A549 (cell line): ENCODE measurements around the gene EFEMP2.

Experiments
- CEBPB ChIP-seq, 2 experiments: fragments of >200 bp in 1 of 2; sonication (Bioruptor Twin) in 1 of 2; formaldehyde crosslinking in 1 of 2; IDR thresholded peaks; 2 replicates each; pipeline ENCODE4 v1.6.1; 2012 to 2016
- JUNB ChIP-seq: fragments of >200 bp; sonication (Bioruptor Twin); formaldehyde crosslinking; IDR thresholded peaks from 2 replicates; pipeline ENCODE4 v1.6.1; 2016
- KDM5A ChIP-seq: fragments of 200-600 bp; sonication (generic); IDR thresholded peaks from 2 replicates; pipeline ENCODE4 v1.6.1; 2016; ENCODE audit warnings: antibody characterized with exemption, mild to moderate bottlenecking
- POLR2A ChIP-seq: IDR thresholded peaks from 2 replicates; pipeline ENCODE4 v1.6.1; 2012; ENCODE audit warnings: mild to moderate bottlenecking, low read length
- RAD21 ChIP-seq, 2 experiments: fragments of >200 bp in 1 of 2; sonication (Bioruptor Twin) in 1 of 2; formaldehyde crosslinking in 1 of 2; IDR thresholded peaks in 1 of 2; conservative IDR thresholded peaks in 1 of 2; 2 replicates in 1 of 2; 3 replicates in 1 of 2; pipeline ENCODE4 v1.6.1; 2012 to 2018; ENCODE audit warnings: inconsistent platforms in 1 of 2
- SMC3 ChIP-seq: fragments of >200 bp; sonication (Bioruptor Twin); formaldehyde crosslinking; IDR thresholded peaks from 3 replicates; pipeline ENCODE4 v1.6.1; 2018; ENCODE audit warnings: inconsistent platforms
- ZSCAN20 ChIP-seq: fragments of 250-450 bp; sonication (Bioruptor Pico); IDR thresholded peaks from 2 replicates; pipeline ENCODE4 v1.8.0; 2022; ENCODE audit warnings: mild to moderate bottlenecking, moderate library complexity
- TF ChIP-seq, protein P1 (sequence below): IDR thresholded peaks from 2 replicates; pipeline ENCODE4 v1.6.1; 2012
- TF ChIP-seq, protein P2 (sequence below): fragments of >200 bp; sonication (Bioruptor Twin); formaldehyde crosslinking; IDR thresholded peaks from 3 replicates; pipeline ENCODE4 v1.5.1; 2016
- TF ChIP-seq, protein P3 (sequence below): IDR thresholded peaks from 2 replicates; pipeline ENCODE4 v1.6.1; 2012
- TF ChIP-seq, protein P4 (sequence below): fragments of 150-350 bp; IDR thresholded peaks from 2 replicates; pipeline ENCODE4 v1.6.1; 2014; ENCODE audit warnings: low read depth, mild to moderate bottlenecking, low read length

DNA sequence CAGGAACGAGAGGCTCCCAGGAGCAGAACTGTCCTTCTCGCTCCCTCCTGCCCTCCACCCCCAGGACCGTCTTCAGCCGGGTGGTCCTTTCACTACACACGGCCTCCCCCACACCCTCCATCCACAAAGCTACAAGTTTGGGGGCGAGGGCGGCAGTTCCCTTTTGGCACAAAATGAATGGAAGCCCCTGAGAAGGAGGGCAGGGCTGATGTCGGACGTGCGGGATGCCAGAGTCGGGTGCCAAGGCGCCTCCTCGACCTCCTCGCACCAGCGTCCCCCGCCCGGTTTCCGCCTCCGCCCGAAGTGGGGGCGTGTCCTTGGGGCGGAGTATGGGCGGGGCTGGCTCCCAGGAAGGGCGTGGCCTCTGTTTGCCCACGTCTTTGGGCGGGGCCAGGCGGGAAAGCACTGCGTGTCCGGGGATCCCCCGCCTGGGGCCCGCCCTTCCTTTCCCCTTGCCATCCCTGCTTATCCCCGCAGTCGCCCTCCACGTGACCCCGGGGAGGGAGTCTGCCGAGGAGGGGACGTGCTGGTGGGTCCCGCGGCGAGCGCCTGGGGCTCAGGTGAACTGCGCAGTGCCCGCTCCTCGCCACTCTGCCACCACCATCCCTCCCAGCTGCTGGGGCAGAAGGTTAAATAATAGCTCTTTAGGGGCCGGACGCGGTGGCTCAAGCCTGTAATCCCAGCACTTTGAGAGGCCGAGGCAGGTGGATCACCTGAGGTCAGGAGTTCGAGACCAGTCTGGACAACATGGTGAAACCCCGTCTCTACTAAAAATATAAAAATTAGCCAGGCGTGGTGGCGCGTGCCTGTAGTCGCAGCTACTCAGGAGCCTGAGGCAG lies 937 bp upstream of the EFEMP2 start:
- TF ChIP-seq SMC3 (no peak), RAD21 (conservative IDR thresholded peaks at IDR 0.05 in 1 of 2, IDR thresholded peaks at IDR 0.05 in 1 of 2) (no peak), JUNB (no peak), ZSCAN20 (no peak), CEBPB (IDR thresholded peaks at IDR 0.05) (no peak), POLR2A (peak; percentile 86), KDM5A (no peak)
- TF ChIP-seq, protein P1, sequence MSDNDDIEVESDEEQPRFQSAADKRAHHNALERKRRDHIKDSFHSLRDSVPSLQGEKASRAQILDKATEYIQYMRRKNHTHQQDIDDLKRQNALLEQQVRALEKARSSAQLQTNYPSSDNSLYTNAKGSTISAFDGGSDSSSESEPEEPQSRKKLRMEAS, result peak; percentile 66; the same call in 1 of the 2 replicates
- TF ChIP-seq, protein P2, sequence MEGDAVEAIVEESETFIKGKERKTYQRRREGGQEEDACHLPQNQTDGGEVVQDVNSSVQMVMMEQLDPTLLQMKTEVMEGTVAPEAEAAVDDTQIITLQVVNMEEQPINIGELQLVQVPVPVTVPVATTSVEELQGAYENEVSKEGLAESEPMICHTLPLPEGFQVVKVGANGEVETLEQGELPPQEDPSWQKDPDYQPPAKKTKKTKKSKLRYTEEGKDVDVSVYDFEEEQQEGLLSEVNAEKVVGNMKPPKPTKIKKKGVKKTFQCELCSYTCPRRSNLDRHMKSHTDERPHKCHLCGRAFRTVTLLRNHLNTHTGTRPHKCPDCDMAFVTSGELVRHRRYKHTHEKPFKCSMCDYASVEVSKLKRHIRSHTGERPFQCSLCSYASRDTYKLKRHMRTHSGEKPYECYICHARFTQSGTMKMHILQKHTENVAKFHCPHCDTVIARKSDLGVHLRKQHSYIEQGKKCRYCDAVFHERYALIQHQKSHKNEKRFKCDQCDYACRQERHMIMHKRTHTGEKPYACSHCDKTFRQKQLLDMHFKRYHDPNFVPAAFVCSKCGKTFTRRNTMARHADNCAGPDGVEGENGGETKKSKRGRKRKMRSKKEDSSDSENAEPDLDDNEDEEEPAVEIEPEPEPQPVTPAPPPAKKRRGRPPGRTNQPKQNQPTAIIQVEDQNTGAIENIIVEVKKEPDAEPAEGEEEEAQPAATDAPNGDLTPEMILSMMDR, result no peak
- TF ChIP-seq, protein P3, sequence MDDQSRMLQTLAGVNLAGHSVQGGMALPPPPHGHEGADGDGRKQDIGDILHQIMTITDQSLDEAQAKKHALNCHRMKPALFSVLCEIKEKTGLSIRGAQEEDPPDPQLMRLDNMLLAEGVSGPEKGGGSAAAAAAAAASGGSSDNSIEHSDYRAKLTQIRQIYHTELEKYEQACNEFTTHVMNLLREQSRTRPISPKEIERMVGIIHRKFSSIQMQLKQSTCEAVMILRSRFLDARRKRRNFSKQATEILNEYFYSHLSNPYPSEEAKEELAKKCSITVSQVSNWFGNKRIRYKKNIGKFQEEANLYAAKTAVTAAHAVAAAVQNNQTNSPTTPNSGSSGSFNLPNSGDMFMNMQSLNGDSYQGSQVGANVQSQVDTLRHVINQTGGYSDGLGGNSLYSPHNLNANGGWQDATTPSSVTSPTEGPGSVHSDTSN, result no peak
- TF ChIP-seq, protein P4, sequence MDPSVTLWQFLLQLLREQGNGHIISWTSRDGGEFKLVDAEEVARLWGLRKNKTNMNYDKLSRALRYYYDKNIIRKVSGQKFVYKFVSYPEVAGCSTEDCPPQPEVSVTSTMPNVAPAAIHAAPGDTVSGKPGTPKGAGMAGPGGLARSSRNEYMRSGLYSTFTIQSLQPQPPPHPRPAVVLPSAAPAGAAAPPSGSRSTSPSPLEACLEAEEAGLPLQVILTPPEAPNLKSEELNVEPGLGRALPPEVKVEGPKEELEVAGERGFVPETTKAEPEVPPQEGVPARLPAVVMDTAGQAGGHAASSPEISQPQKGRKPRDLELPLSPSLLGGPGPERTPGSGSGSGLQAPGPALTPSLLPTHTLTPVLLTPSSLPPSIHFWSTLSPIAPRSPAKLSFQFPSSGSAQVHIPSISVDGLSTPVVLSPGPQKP, result no peak
